ENCODE results near the gene CHADL.
"Not testable (repeated sequence)": the region's sequence is repeated elsewhere in the genome, so short reads cannot be mapped to it uniquely, and the experiment has no call there.

The CHADL gene

GRCh38 chr22:41261541-41262249 is 21.0 kb upstream of the CHADL start:
- no peaks in the 10 kb centered on the region for H3K4me1 ChIP-seq (ENCODE audit: low read length)
- H3K27ac ChIP-seq (ENCODE audit: low read length), result no peak overlapping the region
- H3K36me3 ChIP-seq (replicated peaks; ENCODE audit: insufficient read depth, low read length), result peaks cover 11% of the 10 kb centered on the region; the same call in 1 of the 2 replicates
- no peaks in the 10 kb centered on the region for H3K9me3 ChIP-seq (replicated peaks; ENCODE audit: insufficient read depth, low read length)
- TF ChIP-seq CTCF (IDR thresholded peaks at IDR 0.05; ENCODE audit: low read length) (no peak), EZH2phosphoT487 (IDR thresholded peaks at IDR 0.05; ENCODE audit: low read length) (no peak), EZH2 (optimal IDR thresholded peaks at IDR 0.05; ENCODE audit: low read depth, low read length) (no peak)
- no peaks in the 10 kb centered on the region for H3K9me2 ChIP-seq (replicated peaks; ENCODE audit: insufficient read depth, low read length)
- no peaks in the 10 kb centered on the region for H3K27me3 ChIP-seq (replicated peaks; ENCODE audit: insufficient read depth, low read length)
- DNase-seq, result no peak
- no peak overlapping the region for H3K9ac ChIP-seq (ENCODE audit: low read length)
- H3K4me3 ChIP-seq (ENCODE audit: low read length), result no peak overlapping the region
- no peak overlapping the region for H3K4me2 ChIP-seq (ENCODE audit: low read depth, low read length)
- no peak overlapping the region for H2AFZ ChIP-seq (ENCODE audit: low read length)
- H4K20me1 ChIP-seq (ENCODE audit: insufficient read depth, low read length), result no peaks in the 10 kb centered on the region
- peaks cover 3% of the 10 kb centered on the region; the same call in 1 of the 2 replicates for H3F3A ChIP-seq (ENCODE audit: insufficient read depth, low read length)
- H3K79me2 ChIP-seq (ENCODE audit: low read length), result peaks cover 6% of the 10 kb centered on the region; the same call in 1 of the 2 replicates

GRCh38 chr22:41260871-41261270 is 20.1 kb upstream of the CHADL start:
- TF ChIP-seq EZH2 (optimal IDR thresholded peaks at IDR 0.05; ENCODE audit: low read depth, low read length) (no peak), CTCF (IDR thresholded peaks at IDR 0.05; ENCODE audit: low read length) (no peak), EZH2phosphoT487 (IDR thresholded peaks at IDR 0.05; ENCODE audit: low read length) (no peak)
- H3K36me3 ChIP-seq (replicated peaks; ENCODE audit: insufficient read depth, low read length), result peaks cover 11% of the 10 kb centered on the region; the same call in 1 of the 2 replicates
- H3K4me1 ChIP-seq (ENCODE audit: low read length), result no peaks in the 10 kb centered on the region
- H3K4me2 ChIP-seq (ENCODE audit: low read depth, low read length), result no peak overlapping the region
- peaks cover 6% of the 10 kb centered on the region; the same call in 1 of the 2 replicates for H3K79me2 ChIP-seq (ENCODE audit: low read length)
- H3K27ac ChIP-seq (ENCODE audit: low read length), result no peak overlapping the region
- no peaks in the 10 kb centered on the region for H4K20me1 ChIP-seq (ENCODE audit: insufficient read depth, low read length)
- H3K9me3 ChIP-seq (replicated peaks; ENCODE audit: insufficient read depth, low read length), result no peaks in the 10 kb centered on the region
- no peaks in the 10 kb centered on the region for H3K9me2 ChIP-seq (replicated peaks; ENCODE audit: insufficient read depth, low read length)
- no peak overlapping the region for H2AFZ ChIP-seq (ENCODE audit: low read length)
- H3K27me3 ChIP-seq (replicated peaks; ENCODE audit: insufficient read depth, low read length), result no peaks in the 10 kb centered on the region
- no peak for DNase-seq
- no peaks in the 10 kb centered on the region for H3F3A ChIP-seq (ENCODE audit: insufficient read depth, low read length)
- no peak overlapping the region for H3K4me3 ChIP-seq (ENCODE audit: low read length)
- H3K9ac ChIP-seq (ENCODE audit: low read length), result no peak overlapping the region

GRCh38 chr22:41259756-41260155 is 19.0 kb upstream of the CHADL start:
- H3K4me2 ChIP-seq (ENCODE audit: low read depth, low read length); H3K9ac ChIP-seq (ENCODE audit: low read length); H3K27me3 ChIP-seq (replicated peaks; ENCODE audit: insufficient read depth, low read length); H3K79me2 ChIP-seq (ENCODE audit: low read length); H3F3A ChIP-seq (ENCODE audit: insufficient read depth, low read length); H4K20me1 ChIP-seq (ENCODE audit: insufficient read depth, low read length); H2AFZ ChIP-seq (ENCODE audit: low read length); H3K9me3 ChIP-seq (replicated peaks; ENCODE audit: insufficient read depth, low read length); H3K9me2 ChIP-seq (replicated peaks; ENCODE audit: insufficient read depth, low read length); H3K4me3 ChIP-seq (ENCODE audit: low read length); H3K4me1 ChIP-seq (ENCODE audit: low read length); DNase-seq; H3K27ac ChIP-seq (ENCODE audit: low read length): not testable (repeated sequence)
- H3K36me3 ChIP-seq (replicated peaks; ENCODE audit: insufficient read depth, low read length), result peaks cover 11% of the 10 kb centered on the region; the same call in 1 of the 2 replicates

- H3F3A ChIP-seq (ENCODE audit: insufficient read depth, low read length), result no peaks in the 10 kb centered on the region
- peaks cover 8% of the 10 kb centered on the region for H3K36me3 ChIP-seq (replicated peaks; ENCODE audit: insufficient read depth, low read length)
These were observed 17.0 kb upstream of the CHADL start for GRCh38 chr22:41257696-41258095.

More at GRCh38 chr22:41257696-41258095, 17.0 kb upstream of the CHADL start:
- no peaks in the 10 kb centered on the region for H3K9me2 ChIP-seq (replicated peaks; ENCODE audit: insufficient read depth, low read length)
- no peak overlapping the region for H3K27ac ChIP-seq (ENCODE audit: low read length)
- H3K4me3 ChIP-seq (ENCODE audit: low read length), result no peak overlapping the region
- H3K4me2 ChIP-seq (ENCODE audit: low read depth, low read length), result no peak overlapping the region
- no peaks in the 10 kb centered on the region for H3K27me3 ChIP-seq (replicated peaks; ENCODE audit: insufficient read depth, low read length)
- no peaks in the 10 kb centered on the region for H3K9me3 ChIP-seq (replicated peaks; ENCODE audit: insufficient read depth, low read length)
- no peak overlapping the region for H3K9ac ChIP-seq (ENCODE audit: low read length)
- H2AFZ ChIP-seq (ENCODE audit: low read length), result no peak overlapping the region
- DNase-seq, result no peak
- H3K4me1 ChIP-seq (ENCODE audit: low read length), result no peaks in the 10 kb centered on the region
- TF ChIP-seq CTCF (IDR thresholded peaks at IDR 0.05; ENCODE audit: low read length) (no peak), EZH2 (optimal IDR thresholded peaks at IDR 0.05; ENCODE audit: low read depth, low read length) (no peak), EZH2phosphoT487 (IDR thresholded peaks at IDR 0.05; ENCODE audit: low read length) (no peak)
- H4K20me1 ChIP-seq (ENCODE audit: insufficient read depth, low read length), result no peaks in the 10 kb centered on the region
- no peaks in the 10 kb centered on the region; the same call in 1 of the 2 replicates for H3K79me2 ChIP-seq (ENCODE audit: low read length)
